CD4-positive, alpha-beta memory T cell (primary cell): Measurements from ENCODE around the gene ZDHHC4. TPM values are rescaled to one million over a fixed set of nuclear protein-coding genes. Genes with fewer than 3 reads are reported as not detected.

Experiments used
- CTCF ChIA-PET: fragments of 350-600 bp; sonication (Branson Sonifier 250); formaldehyde crosslinking; loops from one replicate; lab custom pipeline; 2021; ENCODE audit warnings: inconsistent platforms; ENCODE audit not compliant: partially characterized antibody; lab: Charles Lee
- POLR2A ChIA-PET: fragments of 350-600 bp; sonication (Branson Sonifier 250); formaldehyde crosslinking; loops from one replicate; lab custom pipeline; 2021; ENCODE audit not compliant: partially characterized antibody; lab: Charles Lee
- DNase-seq, 5 donors: peaks; one replicate each; pipeline versions ENCODE4 v3.0.0 to v3.0.0-alpha.2; 2020 to 2022; ENCODE audit warnings: mixed read lengths in 1 of 5
- H3K27ac ChIP-seq: one replicate; pipeline ENCODE4 v1.7.0; 2013; ENCODE audit warnings: low read depth, low read length
- H3K27me3 ChIP-seq: 2 replicates; pipeline ENCODE4 v1.7.0; 2013; ENCODE audit warnings: mild to moderate bottlenecking, low read length, moderate library complexity; ENCODE audit not compliant: insufficient read depth
- H3K36me3 ChIP-seq: 2 replicates; pipeline ENCODE4 v1.7.0; 2013; ENCODE audit warnings: mild to moderate bottlenecking, low read length, moderate library complexity; ENCODE audit not compliant: insufficient read depth
- H3K4me1 ChIP-seq: 2 replicates; pipeline ENCODE4 v1.7.0; 2013; ENCODE audit warnings: mild to moderate bottlenecking, low read length, moderate library complexity; ENCODE audit not compliant: insufficient read depth
- H3K4me3 ChIP-seq, 2 donors: one replicate each; pipeline ENCODE4 v1.7.0; 2013; ENCODE audit warnings: low read length in 2 of 2, mild to moderate bottlenecking in 1 of 2
- H3K9me3 ChIP-seq, 2 donors: one replicate each; pipeline ENCODE4 v1.7.0; 2013; ENCODE audit warnings: low read length in 2 of 2, control low read depth in 1 of 2; ENCODE audit not compliant: control insufficient read depth in 1 of 2
- H3K27ac Mint-ChIP-seq, 7 donors: one replicate each; pipeline ENCODE4 v1.8.0; 2020 to 2021; ENCODE audit warnings: mixed read lengths in 7 of 7, mild to moderate bottlenecking in 6 of 7, inconsistent platforms in 3 of 7, moderate library complexity in 3 of 7
- H3K27me3 Mint-ChIP-seq, 2 donors: one replicate each; pipeline ENCODE4 v1.8.0; 2020 to 2021; ENCODE audit warnings: mixed read lengths in 2 of 2
- H3K36me3 Mint-ChIP-seq, 2 donors: one replicate each; pipeline ENCODE4 v1.8.0; 2020 to 2021; ENCODE audit warnings: mixed read lengths in 2 of 2, inconsistent platforms in 1 of 2, mild to moderate bottlenecking in 1 of 2
- H3K4me1 Mint-ChIP-seq, 4 donors: one replicate each; pipeline ENCODE4 v1.8.0; 2020 to 2021; ENCODE audit warnings: mixed read lengths in 4 of 4, mild to moderate bottlenecking in 1 of 4
- H3K4me3 Mint-ChIP-seq, 8 donors: one replicate each; pipeline ENCODE4 v1.8.0; 2020 to 2021; ENCODE audit warnings: mixed read lengths in 8 of 8, mild to moderate bottlenecking in 7 of 8, moderate library complexity in 6 of 8, inconsistent platforms in 3 of 8
- H3K9me3 Mint-ChIP-seq, 8 donors: one replicate each; pipeline ENCODE4 v1.8.0; 2020 to 2021; ENCODE audit warnings: mixed read lengths in 8 of 8, mild to moderate bottlenecking in 5 of 8, inconsistent platforms in 3 of 8, moderate library complexity in 1 of 8
- intact Hi-C: fragments of 100-400 bp; cut with micrococcal nuclease; formaldehyde crosslinking; loops from one replicate; pipeline ENCODE4 v1.15.1; 2023
- polyA plus RNA-seq, 2 donors: library from polyadenylated mRNA; unstranded; fragments of 300-500 nt; fragmentation: Illumina TruSeq; gene quantifications; one replicate each; pipeline ENCODE4 v1.2.3, GENCODE V29; 2021
- total RNA-seq, 2 experiments: library from RNA; stranded (reverse); gene quantifications; one replicate each; pipeline ENCODE4 v1.2.3, GENCODE V29; 2021

Gene ZDHHC4
- total and polyA plus RNA-seq, 4 experiments from 2014 or later: 31.6 to 80.8 (median 42.1) TPM

- no peaks in the 10 kb centered on the region for H3K9me3 ChIP-seq
- peak overlapping the region in 4 of 7 donors; percentile 44 to 66 (median 62) for H3K27ac Mint-ChIP-seq
- intact Hi-C loops: no loop called here
- H3K4me1 Mint-ChIP-seq: peaks cover 23 to 49% (median 36%) of the 10 kb centered on the region in 4 donors
- ChIA-PET CTCF (interaction anchor here (1.4 kb wide), 1 partner anchor 8 kb away, joined by 3 read pairs; no protein-coding TSS in a partner anchor), POLR2A (interaction anchor here (1.8 kb wide), 1 partner anchor 27 kb away, joined by 5 read pairs; the partner anchor contains the start of gene INTS15)
- no peak for DNase-seq
- H3K36me3 ChIP-seq: no peaks in the 10 kb centered on the region
- H3K27me3 Mint-ChIP-seq: peaks cover 10% of the 10 kb centered on the region in 2 donors
- peaks cover 0 to 3% (median 0%) of the 10 kb centered on the region in 8 donors for H3K9me3 Mint-ChIP-seq
- no peak overlapping the region for H3K4me3 ChIP-seq
- peak overlapping the region; percentile 36 to 73 (median 70) for H3K4me3 Mint-ChIP-seq
- H3K4me1 ChIP-seq: peaks cover 34% of the 10 kb centered on the region
- no peak overlapping the region for H3K27ac ChIP-seq
- peaks cover 0 to 6% of the 10 kb centered on the region in 2 donors for H3K36me3 Mint-ChIP-seq
- peaks cover 5% of the 10 kb centered on the region for H3K27me3 ChIP-seq
Measured at GRCh38 chr7:6616854-6617643, 39.8 kb downstream of the ZDHHC4 start.

- intact Hi-C loops: no loop called here
- peaks cover 0 to 6% of the 10 kb centered on the region in 2 donors for H3K36me3 Mint-ChIP-seq
- Histone ChIP-seq H3K36me3 (no peaks in the 10 kb centered on the region), H3K4me3 (no peak overlapping the region), H3K27me3 (peaks cover 5% of the 10 kb centered on the region), H3K4me1 (peaks cover 40% of the 10 kb centered on the region), H3K27ac (no peak overlapping the region), H3K9me3 (no peaks in the 10 kb centered on the region)
- peaks cover 0 to 3% (median 0%) of the 10 kb centered on the region in 8 donors for H3K9me3 Mint-ChIP-seq
- peaks cover 5% of the 10 kb centered on the region in 2 donors for H3K27me3 Mint-ChIP-seq
- POLR2A ChIA-PET: interaction anchor here (1.8 kb wide), 1 partner anchor 29 kb away, joined by 5 read pairs; the partner anchor contains the start of gene INTS15
- peak overlapping the region in 1 of 7 donors; percentile 18 for H3K27ac Mint-ChIP-seq
- CTCF ChIA-PET: interaction anchor here (0.6 kb wide), 1 partner anchor 1223 kb away, joined by 3 read pairs; no protein-coding TSS in a partner anchor
- DNase-seq: no peak
- H3K4me3 Mint-ChIP-seq: peak overlapping the region in 1 of 8 donors; percentile 20
- H3K4me1 Mint-ChIP-seq: peaks cover 25 to 56% (median 42%) of the 10 kb centered on the region in 4 donors
Measured at GRCh38 chr7:6618621-6619020, 41.4 kb downstream of the ZDHHC4 start.

GRCh38 chr7:6619961-6620360 lies 42.7 kb downstream of the ZDHHC4 start:
- H3K27ac Mint-ChIP-seq: peak overlapping the region in 4 of 7 donors; percentile 24 to 88 (median 52)
- peaks cover under 1% of the 10 kb centered on the region for H3K27me3 ChIP-seq
- no peaks in the 10 kb centered on the region for H3K36me3 ChIP-seq
- CTCF ChIA-PET: interaction anchor here (1.8 kb wide), 1 partner anchor 19 kb away, joined by 6 read pairs; no protein-coding TSS in a partner anchor
- peaks cover 0 to 1% of the 10 kb centered on the region in 2 donors for H3K27me3 Mint-ChIP-seq
- H3K9me3 ChIP-seq: no peaks in the 10 kb centered on the region
- POLR2A ChIA-PET: interaction anchor here (0.8 to 2.2 kb wide), 3 partner anchors 17 to 40 kb away, joined by 3 to 7 read pairs (median 4); partner anchors contain the start of genes INTS15 and ZNF316
- H3K4me3 Mint-ChIP-seq: peak overlapping the region in 6 of 8 donors; percentile 30 to 87 (median 46)
- intact Hi-C loops: no loop called here
- no peak for DNase-seq
- no peak overlapping the region for H3K27ac ChIP-seq
- peaks cover 31 to 60% (median 46%) of the 10 kb centered on the region in 4 donors for H3K4me1 Mint-ChIP-seq
- H3K4me1 ChIP-seq: peaks cover 49% of the 10 kb centered on the region
- H3K9me3 Mint-ChIP-seq: no peaks in the 10 kb centered on the region
- peaks cover 0 to 6% of the 10 kb centered on the region in 2 donors for H3K36me3 Mint-ChIP-seq
- H3K4me3 ChIP-seq: no peak overlapping the region

GRCh38 chr7:6621195-6622133 lies 44.2 kb downstream of the ZDHHC4 start:
- H3K27ac ChIP-seq: no peak overlapping the region
- peak overlapping the region in 1 of 2 donors; percentile 7 for H3K4me3 ChIP-seq
- intact Hi-C loops: no loop called here
- Mint-ChIP-seq H3K36me3 (peaks cover 0 to 6% of the 10 kb centered on the region in 2 donors), H3K4me1 (peaks cover 31 to 60% (median 46%) of the 10 kb centered on the region in 4 donors), H3K27ac (peak overlapping the region in 5 of 7 donors; percentile 44 to 87 (median 82)), H3K9me3 (no peaks in the 10 kb centered on the region), H3K4me3 (peak overlapping the region; percentile 63 to 87 (median 78)), H3K27me3 (peaks cover 0 to 1% of the 10 kb centered on the region in 2 donors)
- no peaks in the 10 kb centered on the region for H3K9me3 ChIP-seq
- DNase-seq: no peak
- H3K36me3 ChIP-seq: no peaks in the 10 kb centered on the region
- POLR2A ChIA-PET: interaction anchor here (0.5 to 2.7 kb wide), 4 partner anchors 11 to 31 kb away, joined by 3 to 8 read pairs (median 5); partner anchors contain the start of genes INTS15 and ZNF316
- CTCF ChIA-PET: interaction anchor here (0.7 to 1.8 kb wide), 2 partner anchors 21 to 31 kb away, joined by 3 to 6 read pairs; no protein-coding TSS in a partner anchor
- H3K4me1 ChIP-seq: peaks cover 49% of the 10 kb centered on the region
- H3K27me3 ChIP-seq: no peaks in the 10 kb centered on the region

- no peaks in the 10 kb centered on the region for H3K27me3 Mint-ChIP-seq
- H3K27ac Mint-ChIP-seq: no peak overlapping the region
- Histone ChIP-seq H3K4me3 (no peak overlapping the region), H3K27me3 (no peaks in the 10 kb centered on the region), H3K27ac (no peak overlapping the region), H3K36me3 (no peaks in the 10 kb centered on the region), H3K9me3 (no peaks in the 10 kb centered on the region), H3K4me1 (peaks cover 49% of the 10 kb centered on the region)
- H3K4me1 Mint-ChIP-seq: peaks cover 29 to 56% (median 44%) of the 10 kb centered on the region in 4 donors
- no peak overlapping the region for H3K4me3 Mint-ChIP-seq
- DNase-seq: no peak
- peaks cover 0 to 6% of the 10 kb centered on the region in 2 donors for H3K36me3 Mint-ChIP-seq
- intact Hi-C loops: no loop called here
- ChIA-PET POLR2A (interaction anchor here (0.5 to 2.7 kb wide), 3 partner anchors 15 to 32 kb away, joined by 3 to 8 read pairs (median 7); partner anchors contain the start of genes INTS15 and ZNF316), CTCF (no interaction called here)
- no peaks in the 10 kb centered on the region for H3K9me3 Mint-ChIP-seq
Measured at GRCh38 chr7:6622134-6622710, 45.0 kb downstream of the ZDHHC4 start.

- intact Hi-C loops: no loop called here
- H3K9me3 ChIP-seq: no peaks in the 10 kb centered on the region
- peak overlapping the region in 7 of 8 donors; percentile 64 to 83 (median 76) for H3K4me3 Mint-ChIP-seq
- peak in 2 of 5 donors; percentile 15 to 20 for DNase-seq
- ChIA-PET POLR2A (interaction anchor here (1.4 kb wide), 1 partner anchor 13 kb away, joined by 8 read pairs; the partner anchor contains the start of gene ZNF316), CTCF (no interaction called here)
- H3K36me3 Mint-ChIP-seq: peaks cover 0 to 6% of the 10 kb centered on the region in 2 donors
- H3K27me3 ChIP-seq: no peaks in the 10 kb centered on the region
- no peak overlapping the region for H3K4me3 ChIP-seq
- H3K27me3 Mint-ChIP-seq: no peaks in the 10 kb centered on the region
- no peak overlapping the region for H3K27ac ChIP-seq
- peak overlapping the region; percentile 60 to 90 (median 77) for H3K27ac Mint-ChIP-seq
- H3K9me3 Mint-ChIP-seq: no peaks in the 10 kb centered on the region
- peaks cover 29 to 49% (median 39%) of the 10 kb centered on the region in 4 donors for H3K4me1 Mint-ChIP-seq
- H3K36me3 ChIP-seq: no peaks in the 10 kb centered on the region
- H3K4me1 ChIP-seq: peaks cover 49% of the 10 kb centered on the region
Measured at GRCh38 chr7:6623589-6624245, 46.5 kb downstream of the ZDHHC4 start.
